Neutrophil (primary cell): Measurements from ENCODE around the gene CHD2.

ENCODE experiments used
- H3K27ac ChIP-seq: fragments of 200-600 bp; sonication (generic); 2 replicates; pipeline ENCODE4 v1.5.1; 2016; ENCODE audit warnings: mild to moderate bottlenecking, moderate library complexity
- H3K27me3 ChIP-seq: fragments of 200-600 bp; sonication (generic); 2 replicates; pipeline ENCODE4 v1.6.0; 2016; ENCODE audit warnings: mild to moderate bottlenecking
- H3K36me3 ChIP-seq: fragments of 200-600 bp; sonication (generic); 2 replicates; pipeline ENCODE4 v1.5.1; 2017
- H3K4me1 ChIP-seq, 2 experiments: fragments of 200-600 bp in 1 of 2; sonication (generic) in 1 of 2; 1 replicate in 1 of 2; 2 replicates in 1 of 2; pipeline versions ENCODE4 v1.5.1 to v1.6.1; 2013 to 2016; ENCODE audit warnings: low read depth in 1 of 2, low read length in 1 of 2, mild to moderate bottlenecking in 1 of 2, moderate library complexity in 1 of 2; ENCODE audit not compliant: control insufficient read depth in 1 of 2, insufficient read depth in 1 of 2
- H3K4me3 ChIP-seq, 2 experiments: fragments of 200-600 bp in 1 of 2; sonication (generic) in 1 of 2; 1 replicate in 1 of 2; 2 replicates in 1 of 2; pipeline ENCODE4 v1.5.1; 2013 to 2016; ENCODE audit warnings: low read depth in 1 of 2, low read length in 1 of 2, mild to moderate bottlenecking in 1 of 2, moderate library complexity in 1 of 2
- H3K9me3 ChIP-seq: fragments of 200-600 bp; sonication (generic); 2 replicates; pipeline ENCODE4 v1.5.1; 2016
- TF ChIP-seq, protein P1 (sequence below): fragments of 200-600 bp; sonication (generic); IDR thresholded peaks from 2 replicates; pipeline ENCODE4 v1.5.1; 2016; ENCODE audit warnings: antibody characterized with exemption

The CHD2 gene

DNA sequence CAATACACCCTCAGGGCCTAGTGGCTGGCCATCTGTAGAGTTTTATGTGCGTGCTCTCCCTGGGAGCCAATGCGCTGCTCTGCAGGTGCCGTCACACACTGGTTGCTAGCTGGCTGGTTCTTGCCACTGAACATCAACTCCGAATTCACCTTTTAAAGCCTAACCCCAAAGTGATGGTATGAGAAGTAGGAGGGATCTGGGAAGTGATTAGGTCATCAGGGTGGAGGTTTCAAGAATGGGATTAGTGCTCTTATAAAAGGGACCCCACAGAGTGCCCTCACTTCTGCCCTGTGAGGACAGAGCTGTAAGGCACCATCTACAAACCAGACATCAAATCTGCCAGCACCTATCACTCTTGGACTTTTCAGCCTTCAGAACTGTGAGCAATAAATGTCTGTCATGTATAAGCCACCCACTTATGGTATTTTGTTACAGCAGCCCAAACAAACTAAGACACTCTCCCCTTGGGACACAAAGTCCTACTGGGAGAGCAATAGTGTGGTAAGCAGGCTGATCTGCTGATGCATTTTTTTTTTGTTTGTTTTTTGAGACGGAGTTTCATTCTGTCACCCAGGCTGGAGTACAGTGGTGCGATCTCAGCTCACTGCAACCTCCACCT lies 168.6 kb downstream of the CHD2 start:
- Histone ChIP-seq H3K4me1 (peaks cover 0 to 11% of the 10 kb centered on the region in 2 experiments), H3K27me3 (peaks cover 57% of the 10 kb centered on the region), H3K4me3 (no peak overlapping the region), H3K36me3 (no peaks in the 10 kb centered on the region), H3K27ac (no peak overlapping the region), H3K9me3 (no peaks in the 10 kb centered on the region)
- TF ChIP-seq, protein P1, sequence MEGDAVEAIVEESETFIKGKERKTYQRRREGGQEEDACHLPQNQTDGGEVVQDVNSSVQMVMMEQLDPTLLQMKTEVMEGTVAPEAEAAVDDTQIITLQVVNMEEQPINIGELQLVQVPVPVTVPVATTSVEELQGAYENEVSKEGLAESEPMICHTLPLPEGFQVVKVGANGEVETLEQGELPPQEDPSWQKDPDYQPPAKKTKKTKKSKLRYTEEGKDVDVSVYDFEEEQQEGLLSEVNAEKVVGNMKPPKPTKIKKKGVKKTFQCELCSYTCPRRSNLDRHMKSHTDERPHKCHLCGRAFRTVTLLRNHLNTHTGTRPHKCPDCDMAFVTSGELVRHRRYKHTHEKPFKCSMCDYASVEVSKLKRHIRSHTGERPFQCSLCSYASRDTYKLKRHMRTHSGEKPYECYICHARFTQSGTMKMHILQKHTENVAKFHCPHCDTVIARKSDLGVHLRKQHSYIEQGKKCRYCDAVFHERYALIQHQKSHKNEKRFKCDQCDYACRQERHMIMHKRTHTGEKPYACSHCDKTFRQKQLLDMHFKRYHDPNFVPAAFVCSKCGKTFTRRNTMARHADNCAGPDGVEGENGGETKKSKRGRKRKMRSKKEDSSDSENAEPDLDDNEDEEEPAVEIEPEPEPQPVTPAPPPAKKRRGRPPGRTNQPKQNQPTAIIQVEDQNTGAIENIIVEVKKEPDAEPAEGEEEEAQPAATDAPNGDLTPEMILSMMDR, result no peak

DNA sequence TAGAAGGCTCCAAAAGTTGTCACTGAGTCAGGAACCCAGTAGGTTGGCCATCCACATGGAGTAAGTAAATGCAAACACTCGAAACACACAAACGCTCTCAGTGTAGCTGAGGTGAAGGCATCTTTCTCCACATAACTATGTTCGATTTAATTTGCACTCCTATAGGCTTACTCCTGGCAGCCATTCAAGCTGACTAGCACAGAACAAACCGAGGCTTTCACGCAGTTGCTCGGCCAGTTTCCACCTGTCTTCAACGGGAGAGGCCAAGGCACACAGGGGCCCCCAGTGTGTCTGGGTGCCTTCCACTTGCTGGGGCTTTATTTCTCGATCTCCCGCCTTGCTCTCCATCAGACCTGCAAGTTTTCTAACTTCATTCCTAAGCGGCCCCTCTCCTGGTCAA lies 170.0 kb downstream of the CHD2 start:
- Histone ChIP-seq H3K9me3 (no peaks in the 10 kb centered on the region), H3K27me3 (peaks cover 61% of the 10 kb centered on the region), H3K4me1 (peaks cover 0 to 11% of the 10 kb centered on the region in 2 experiments), H3K4me3 (no peak overlapping the region), H3K36me3 (no peaks in the 10 kb centered on the region), H3K27ac (no peak overlapping the region)
- TF ChIP-seq, protein P1, result no peak

DNA sequence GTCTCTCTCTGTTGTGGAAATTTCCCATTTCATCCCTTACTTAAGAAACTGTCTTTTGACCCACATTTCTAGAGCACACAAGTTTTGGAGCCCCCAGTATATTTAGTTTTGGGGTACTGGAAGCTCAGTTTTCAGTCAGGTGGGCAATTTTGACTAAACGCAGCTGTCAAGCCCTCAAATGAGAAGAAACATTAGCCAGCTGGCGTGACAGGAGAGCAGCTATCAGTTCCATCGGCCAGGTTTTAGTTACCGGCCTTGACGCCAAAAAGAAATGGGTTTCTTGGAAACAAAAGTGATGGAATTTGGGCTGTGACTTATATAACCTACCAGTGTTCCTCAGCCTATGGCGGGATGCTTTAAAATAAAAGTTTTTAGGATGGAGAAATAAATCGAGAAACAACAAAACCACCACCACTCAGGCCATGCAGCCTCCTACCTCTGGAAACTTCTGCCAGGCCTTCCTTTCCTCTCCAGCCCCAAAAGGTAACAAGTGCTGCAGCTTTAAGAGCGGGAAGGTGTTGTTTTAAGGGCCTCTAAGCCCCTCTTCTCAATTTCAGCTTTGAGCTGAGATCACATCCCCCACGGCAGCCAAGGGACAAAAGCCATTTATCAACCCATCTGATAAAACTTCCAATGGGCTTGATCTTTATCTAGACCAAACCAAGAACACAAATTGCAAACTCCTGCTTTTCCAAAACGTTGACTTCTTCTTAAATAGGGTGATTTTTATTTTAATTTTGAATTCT lies 170.6 kb downstream of the CHD2 start:
- Histone ChIP-seq H3K36me3 (no peaks in the 10 kb centered on the region), H3K4me1 (peaks cover 0 to 11% of the 10 kb centered on the region in 2 experiments), H3K27me3 (peaks cover 67% of the 10 kb centered on the region), H3K27ac (no peak overlapping the region), H3K9me3 (no peaks in the 10 kb centered on the region), H3K4me3 (no peak overlapping the region)
- TF ChIP-seq, protein P1, result no peak

DNA sequence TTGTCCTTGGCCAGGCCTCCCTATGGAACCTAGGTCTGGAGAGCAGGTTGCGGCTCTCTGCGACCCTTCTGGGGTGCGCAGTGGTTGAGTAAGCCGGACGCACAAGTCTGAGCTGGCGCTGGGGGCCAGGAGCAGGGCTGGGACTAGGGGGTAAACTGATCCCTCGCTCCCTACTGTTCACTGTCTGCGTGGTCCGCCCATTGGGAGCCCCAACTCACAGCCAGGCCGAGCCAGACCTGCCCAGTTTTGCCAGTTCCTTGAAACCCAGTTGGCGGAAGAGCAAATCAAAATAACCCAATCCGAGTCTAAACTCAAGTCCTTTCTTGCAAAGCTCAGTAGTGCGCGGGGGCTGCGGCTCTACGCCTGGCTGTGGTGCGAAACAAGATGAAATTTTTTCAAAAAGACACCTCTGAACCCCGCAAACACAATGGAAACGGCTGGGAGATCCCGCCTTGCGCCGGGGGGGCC lies 171.4 kb downstream of the CHD2 start:
- TF ChIP-seq, protein P1, result no peak
- Histone ChIP-seq H3K36me3 (no peaks in the 10 kb centered on the region), H3K4me3 (no peak overlapping the region), H3K27me3 (peaks cover 75% of the 10 kb centered on the region), H3K4me1 (peaks cover 0 to 11% of the 10 kb centered on the region in 2 experiments), H3K27ac (no peak overlapping the region), H3K9me3 (no peaks in the 10 kb centered on the region)

- TF ChIP-seq, protein P1, result no peak
- H3K4me1 ChIP-seq, result peaks cover 0 to 11% of the 10 kb centered on the region in 2 experiments
- H3K4me3 ChIP-seq, result no peak overlapping the region
- H3K36me3 ChIP-seq, result no peaks in the 10 kb centered on the region
- H3K27ac ChIP-seq, result no peak overlapping the region
- H3K9me3 ChIP-seq, result no peaks in the 10 kb centered on the region
- peaks cover 80% of the 10 kb centered on the region for H3K27me3 ChIP-seq
Measured at GRCh38 chr15:93072011-93072410, 171.9 kb downstream of the CHD2 start.
